Mesenchymal stem cell (in vitro differentiated cells and primary cell): ENCODE results near the gene MACROD2.

Experiments used
- DNase-seq: peaks from one replicate; pipeline ENCODE4 v3.0.0-alpha.2; 2013
- H2AFZ ChIP-seq: one replicate; pipeline ENCODE4 v1.6.1; 2013; ENCODE audit warnings: low read depth, mild to moderate bottlenecking, control low read depth, inconsistent platforms, low read length, moderate library complexity
- H2AK5ac ChIP-seq: 2 replicates; pipeline ENCODE4 v1.6.1; 2013; ENCODE audit warnings: low read length, moderate library complexity, mild to moderate bottlenecking, inconsistent platforms; ENCODE audit not compliant: severe bottlenecking
- H2BK120ac ChIP-seq: one replicate; pipeline ENCODE4 v1.6.1; 2013; ENCODE audit warnings: low read depth, mild to moderate bottlenecking, inconsistent platforms, low read length, moderate library complexity
- H2BK12ac ChIP-seq, 2 experiments: one replicate each; pipeline ENCODE4 v1.6.1; 2013; ENCODE audit warnings: inconsistent platforms in 2 of 2, low read length in 2 of 2, mild to moderate bottlenecking in 2 of 2, moderate library complexity in 2 of 2, control low read depth in 1 of 2
- H2BK15ac ChIP-seq: one replicate; pipeline ENCODE4 v1.6.1; 2013; ENCODE audit warnings: mild to moderate bottlenecking, low read depth, inconsistent platforms; ENCODE audit not compliant: poor library complexity, severe bottlenecking
- H2BK5ac ChIP-seq: 2 replicates; pipeline ENCODE4 v1.6.1; 2013; ENCODE audit warnings: low read depth, mild to moderate bottlenecking, low read length, control low read depth, inconsistent platforms; ENCODE audit not compliant: poor library complexity, severe bottlenecking
- H3K14ac ChIP-seq, 2 experiments: one replicate each; pipeline ENCODE4 v1.6.1; 2013; ENCODE audit warnings: inconsistent platforms in 2 of 2, low read length in 2 of 2, control low read depth in 1 of 2, mild to moderate bottlenecking in 1 of 2, moderate library complexity in 1 of 2
- H3K18ac ChIP-seq, 2 experiments: one replicate each; pipeline ENCODE4 v1.6.1; 2013; ENCODE audit warnings: inconsistent platforms in 2 of 2, low read length in 2 of 2, control low read depth in 1 of 2, low read depth in 1 of 2, mild to moderate bottlenecking in 1 of 2
- H3K23ac ChIP-seq, 2 experiments: one replicate each; pipeline ENCODE4 v1.6.1; 2013; ENCODE audit warnings: inconsistent platforms in 2 of 2, low read length in 2 of 2, mild to moderate bottlenecking in 2 of 2, moderate library complexity in 2 of 2, control low read depth in 1 of 2
- H3K27ac ChIP-seq: 2 replicates; pipeline ENCODE4 v1.5.1; 2013; ENCODE audit warnings: mild to moderate bottlenecking, moderate library complexity, low read length, control low read depth, inconsistent platforms; ENCODE audit not compliant: poor library complexity, severe bottlenecking
- H3K27me3 ChIP-seq, 2 experiments: 2 replicates each; pipeline versions ENCODE4 v1.6.1 to v1.7.0; 2013; ENCODE audit warnings: low read length in 2 of 2, mild to moderate bottlenecking in 2 of 2, moderate library complexity in 2 of 2, control low read depth in 1 of 2, inconsistent platforms in 1 of 2; ENCODE audit not compliant: control insufficient read depth in 1 of 2, insufficient read depth in 1 of 2
- H3K36me3 ChIP-seq, 2 experiments: 2 replicates each; pipeline versions ENCODE4 v1.6.1 to v1.7.0; 2013; ENCODE audit warnings: low read length in 2 of 2, control low read depth in 1 of 2, inconsistent platforms in 1 of 2, low read depth in 1 of 2, mild to moderate bottlenecking in 1 of 2; ENCODE audit not compliant: insufficient read depth in 2 of 2, control insufficient read depth in 1 of 2
- H3K4ac ChIP-seq, 2 experiments: one replicate each; pipeline ENCODE4 v1.6.1; 2013; ENCODE audit warnings: inconsistent platforms in 2 of 2, low read length in 2 of 2, mild to moderate bottlenecking in 2 of 2, moderate library complexity in 2 of 2, control low read depth in 1 of 2, low read depth in 1 of 2
- H3K4me1 ChIP-seq: 2 replicates; pipeline ENCODE4 v1.6.1; 2013; ENCODE audit warnings: low read depth, low read length, control low read depth; ENCODE audit not compliant: control insufficient read depth, insufficient read depth
- H3K4me2 ChIP-seq: 2 replicates; pipeline ENCODE4 v1.6.1; 2013; ENCODE audit warnings: low read length, mild to moderate bottlenecking, inconsistent platforms; ENCODE audit not compliant: poor library complexity, severe bottlenecking
- H3K4me3 ChIP-seq, 2 experiments: 2 replicates each; pipeline versions ENCODE4 v1.5.1 to v1.7.0; 2013; ENCODE audit warnings: low read length in 2 of 2, mild to moderate bottlenecking in 2 of 2, control low read depth in 1 of 2, low read depth in 1 of 2; ENCODE audit not compliant: insufficient read depth in 1 of 2
- H3K79me1 ChIP-seq: replicated peaks from 2 replicates; pipeline ENCODE4 v1.6.1; 2013; ENCODE audit warnings: mild to moderate bottlenecking, control low read depth, low read length, inconsistent platforms; ENCODE audit not compliant: poor library complexity, severe bottlenecking
- H3K9ac ChIP-seq: 2 replicates; pipeline ENCODE4 v1.7.0; 2013; ENCODE audit warnings: mild to moderate bottlenecking, low read length, moderate library complexity
- H3K9me3 ChIP-seq: 2 replicates; pipeline ENCODE4 v1.7.0; 2013; ENCODE audit warnings: mild to moderate bottlenecking, low read length; ENCODE audit not compliant: control insufficient read depth
- H4K8ac ChIP-seq: one replicate; pipeline ENCODE4 v1.6.1; 2013; ENCODE audit warnings: inconsistent platforms, mild to moderate bottlenecking, low read length, moderate library complexity
- H4K91ac ChIP-seq: one replicate; pipeline ENCODE4 v1.6.1; 2013; ENCODE audit warnings: mild to moderate bottlenecking, low read length, inconsistent platforms
- WGBS: methylation state at CpG from one replicate; pipeline ENCODE4 v1.1.7; 2013; ENCODE audit warnings: mixed read lengths; 5-methylcytosine and 5-hydroxymethylcytosine counted together

The MACROD2 gene

GRCh38 chr20:14855171-14855570 lies 859.9 kb downstream of the MACROD2 start:
- no peak overlapping the region for H4K91ac ChIP-seq
- no peak overlapping the region for H3K4me3 ChIP-seq
- H2BK15ac ChIP-seq, result no peak overlapping the region
- no peak overlapping the region for H3K18ac ChIP-seq
- no peak overlapping the region for H3K23ac ChIP-seq
- H2BK120ac ChIP-seq, result no peak overlapping the region
- H4K8ac ChIP-seq, result no peak overlapping the region
- H2BK5ac ChIP-seq, result no peak overlapping the region
- no peak for DNase-seq
- H3K14ac ChIP-seq, result no peak overlapping the region
- WGBS, result 94% methylated on average over 2 of the region's 2 CpGs
- H3K27ac ChIP-seq, result no peak overlapping the region
- no peak overlapping the region for H2AK5ac ChIP-seq
- no peak overlapping the region for H3K9ac ChIP-seq
- H2BK12ac ChIP-seq, result no peak overlapping the region
- no peaks in the 10 kb centered on the region for H3K79me1 ChIP-seq
- no peaks in the 10 kb centered on the region for H3K36me3 ChIP-seq
- no peak overlapping the region for H3K4me2 ChIP-seq
- H3K4ac ChIP-seq, result no peak overlapping the region
- no peaks in the 10 kb centered on the region for H3K4me1 ChIP-seq
- H2AFZ ChIP-seq, result no peak overlapping the region
- H3K9me3 ChIP-seq, result no peaks in the 10 kb centered on the region
- no peaks in the 10 kb centered on the region for H3K27me3 ChIP-seq

DNA sequence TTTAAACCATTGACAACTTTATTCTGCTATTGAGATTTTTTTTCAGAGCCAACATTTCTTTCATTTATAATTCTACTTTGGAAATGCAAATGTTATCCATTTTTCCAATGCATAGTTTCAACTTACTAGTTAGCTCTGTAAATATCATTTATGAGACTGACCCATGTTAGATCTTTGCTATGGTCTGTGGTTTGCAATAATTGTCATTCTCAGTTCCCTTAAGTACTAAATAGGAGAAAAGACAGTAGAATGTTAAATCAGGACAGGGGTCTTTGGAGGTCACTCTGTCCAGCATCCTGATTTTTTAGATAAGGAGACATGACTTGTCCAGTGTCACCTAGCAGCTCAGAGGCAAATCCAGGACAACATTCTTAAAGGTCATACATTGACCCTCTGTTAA lies 864.3 kb downstream of the MACROD2 start:
- Histone ChIP-seq H3K79me1 (no peaks in the 10 kb centered on the region), H4K91ac (no peak overlapping the region), H2AFZ (no peak overlapping the region), H3K36me3 (no peaks in the 10 kb centered on the region), H3K23ac (no peak overlapping the region), H2BK5ac (no peak overlapping the region), H3K4me2 (no peak overlapping the region), H3K4me1 (peaks cover 2% of the 10 kb centered on the region), H3K9me3 (no peaks in the 10 kb centered on the region), H4K8ac (no peak overlapping the region), H3K14ac (no peak overlapping the region), H2BK120ac (no peak overlapping the region), H3K27me3 (no peaks in the 10 kb centered on the region), H3K18ac (no peak overlapping the region), H3K4ac (no peak overlapping the region), H3K9ac (no peak overlapping the region), H3K4me3 (no peak overlapping the region), H3K27ac (no peak overlapping the region), H2BK15ac (no peak overlapping the region), H2BK12ac (no peak overlapping the region), H2AK5ac (no peak overlapping the region)
- DNase-seq, result no peak

DNA sequence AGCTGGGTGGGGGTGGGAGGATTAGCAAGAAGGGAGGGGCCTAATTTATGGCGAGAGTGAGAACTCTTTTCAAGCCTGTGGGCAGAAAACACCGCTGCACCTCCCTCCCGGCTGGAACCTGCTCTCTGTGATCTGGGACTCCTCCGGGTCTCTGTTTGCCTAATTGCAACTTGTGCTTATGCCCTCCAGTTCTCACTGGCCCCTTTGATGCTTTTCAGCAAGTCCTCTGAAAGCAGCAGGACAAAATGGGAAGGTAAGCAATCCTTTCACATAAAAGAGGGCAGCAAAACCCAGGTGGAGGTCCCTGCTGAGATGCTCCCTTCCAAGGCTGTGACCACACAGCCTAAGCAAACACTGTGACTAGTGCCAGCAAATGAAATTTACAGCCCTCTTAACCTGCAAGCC lies 865.1 kb downstream of the MACROD2 start:
- H3K4me2 ChIP-seq, result no peak overlapping the region
- no peaks in the 10 kb centered on the region for H3K9me3 ChIP-seq
- H2BK15ac ChIP-seq, result no peak overlapping the region
- H3K79me1 ChIP-seq, result no peaks in the 10 kb centered on the region
- no peak overlapping the region for H3K4ac ChIP-seq
- H3K18ac ChIP-seq, result no peak overlapping the region
- no peak overlapping the region for H4K8ac ChIP-seq
- H3K27me3 ChIP-seq, result no peaks in the 10 kb centered on the region
- no peak for DNase-seq
- H3K4me3 ChIP-seq, result no peak overlapping the region
- 6% methylated on average over 4 of the region's 4 CpGs for WGBS
- H2BK120ac ChIP-seq, result no peak overlapping the region
- no peak overlapping the region for H2BK5ac ChIP-seq
- H3K36me3 ChIP-seq, result no peaks in the 10 kb centered on the region
- H2BK12ac ChIP-seq, result no peak overlapping the region
- H2AK5ac ChIP-seq, result no peak overlapping the region
- H4K91ac ChIP-seq, result no peak overlapping the region
- no peak overlapping the region for H3K9ac ChIP-seq
- no peak overlapping the region for H3K23ac ChIP-seq
- peaks cover 4% of the 10 kb centered on the region for H3K4me1 ChIP-seq
- no peak overlapping the region for H3K14ac ChIP-seq
- H3K27ac ChIP-seq, result no peak overlapping the region
- no peak overlapping the region for H2AFZ ChIP-seq

- Histone ChIP-seq H2AFZ (no peak overlapping the region), H3K4me3 (no peak overlapping the region), H2BK12ac (no peak overlapping the region), H2BK15ac (no peak overlapping the region), H2BK120ac (no peak overlapping the region), H2AK5ac (no peak overlapping the region), H3K79me1 (no peaks in the 10 kb centered on the region), H3K27ac (no peak overlapping the region), H3K23ac (no peak overlapping the region), H3K4ac (no peak overlapping the region), H3K9ac (no peak overlapping the region), H3K4me1 (peaks cover 4% of the 10 kb centered on the region), H4K91ac (no peak overlapping the region), H3K9me3 (no peaks in the 10 kb centered on the region), H3K18ac (no peak overlapping the region), H3K4me2 (no peak overlapping the region), H2BK5ac (no peak overlapping the region), H4K8ac (no peak overlapping the region), H3K27me3 (no peaks in the 10 kb centered on the region), H3K14ac (no peak overlapping the region), H3K36me3 (no peaks in the 10 kb centered on the region)
- 60% methylated on average over 4 of the region's 4 CpGs for WGBS
- no peak for DNase-seq
Measured at GRCh38 chr20:14861028-14861699, 865.8 kb downstream of the MACROD2 start.
